Erythroblast (primary cell): ENCODE data around the gene PCDHA5.

Experiments used
- GATA1 ChIP-seq: IDR thresholded peaks from 2 replicates; pipeline ENCODE4 v1.6.1; 2011; ENCODE audit warnings: low read depth, mild to moderate bottlenecking, control low read depth, low read length, moderate library complexity
- POLR2A ChIP-seq: IDR thresholded peaks from 2 replicates; pipeline ENCODE4 v1.6.1; 2011; ENCODE audit warnings: mild to moderate bottlenecking, low read length

GRCh38 chr5:140785905-140786686 is 35.3 kb upstream of the PCDHA5 start, which contains the start of gene PCDHA1:
- TF ChIP-seq POLR2A (no peak), GATA1 (no peak)
